HS-5 (cell line): ENCODE results near the gene PPP2R2B.

Experiments used
- DNase-seq: peaks from one replicate; pipeline ENCODE4 v3.0.0-alpha.2; 2012; ENCODE audit warnings: low read depth

PPP2R2B gene

DNA sequence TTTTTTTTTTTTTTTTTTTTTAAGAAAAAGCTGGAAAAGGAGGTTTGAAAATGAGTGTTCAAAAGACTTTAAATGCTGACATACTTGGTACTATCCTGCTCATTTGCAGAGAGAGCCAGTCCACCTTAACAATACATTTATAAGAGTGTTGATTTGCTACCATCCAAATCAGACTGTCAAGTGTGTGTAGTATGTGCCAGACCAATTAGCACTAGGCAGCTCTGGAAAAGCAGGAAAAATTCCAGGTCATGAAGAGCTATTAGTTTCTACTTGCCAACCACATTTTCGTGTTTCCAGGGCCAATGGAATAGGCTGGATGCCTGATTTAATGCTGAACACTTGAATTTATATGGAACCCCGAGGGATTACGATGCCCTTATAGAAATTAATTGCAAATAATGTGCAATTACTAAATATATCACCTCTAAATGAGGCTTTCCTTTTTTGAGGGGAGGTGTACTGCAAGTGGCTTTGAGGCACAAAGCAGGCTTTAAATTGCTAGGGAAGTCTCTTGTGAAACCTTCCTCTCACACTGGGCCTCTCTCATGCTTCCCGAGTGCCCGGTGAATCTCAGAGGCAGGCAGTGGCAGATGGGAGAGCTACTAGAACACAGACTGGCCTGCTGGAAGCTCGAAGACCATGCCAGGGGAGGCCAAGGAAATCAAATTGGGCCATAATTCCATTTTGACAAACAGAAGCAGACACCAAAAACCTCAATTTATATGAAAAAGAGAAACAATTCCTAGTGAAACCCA lies 178.7 kb downstream of the PPP2R2B start:
- DNase-seq, result no peak

DNA sequence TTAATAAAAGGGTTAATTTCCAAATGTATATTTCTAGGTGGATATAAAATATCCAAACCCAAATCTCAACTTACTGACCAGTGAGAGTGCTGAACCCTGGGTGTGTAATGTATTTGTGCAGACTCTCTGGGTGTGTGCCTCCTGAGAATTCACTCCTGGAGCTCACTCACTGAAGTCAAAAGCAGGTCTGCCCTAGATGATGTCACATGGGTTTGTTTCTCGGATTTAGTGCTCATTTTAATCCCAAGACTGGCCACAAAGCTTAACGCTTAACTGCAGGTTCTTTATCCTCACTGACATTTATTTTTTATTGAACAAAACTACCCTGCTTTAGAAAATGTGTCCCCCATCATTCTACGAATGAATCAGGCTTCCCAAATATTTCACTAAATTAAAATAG lies 179.4 kb downstream of the PPP2R2B start:
- DNase-seq, result no peak

DNA sequence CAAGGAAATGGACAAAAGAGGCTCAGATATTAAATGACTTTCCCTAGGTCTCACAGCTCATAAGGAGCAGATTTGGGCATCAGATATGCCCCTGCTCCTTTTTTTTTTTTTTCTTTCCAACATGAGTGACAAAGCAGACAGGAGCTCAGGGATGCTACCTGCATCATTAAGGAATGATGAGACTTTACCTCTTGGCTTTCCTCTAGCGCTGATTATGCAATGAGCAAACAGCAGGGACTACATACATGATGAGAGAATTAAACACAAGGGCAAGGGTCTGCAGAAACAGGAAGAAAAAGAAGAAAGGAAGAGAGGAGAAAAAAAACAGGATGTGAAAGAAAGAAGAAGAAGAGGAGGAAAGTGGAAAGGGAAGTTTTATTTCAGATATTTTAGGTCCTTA lies 179.9 kb downstream of the PPP2R2B start:
- no peak for DNase-seq

DNA sequence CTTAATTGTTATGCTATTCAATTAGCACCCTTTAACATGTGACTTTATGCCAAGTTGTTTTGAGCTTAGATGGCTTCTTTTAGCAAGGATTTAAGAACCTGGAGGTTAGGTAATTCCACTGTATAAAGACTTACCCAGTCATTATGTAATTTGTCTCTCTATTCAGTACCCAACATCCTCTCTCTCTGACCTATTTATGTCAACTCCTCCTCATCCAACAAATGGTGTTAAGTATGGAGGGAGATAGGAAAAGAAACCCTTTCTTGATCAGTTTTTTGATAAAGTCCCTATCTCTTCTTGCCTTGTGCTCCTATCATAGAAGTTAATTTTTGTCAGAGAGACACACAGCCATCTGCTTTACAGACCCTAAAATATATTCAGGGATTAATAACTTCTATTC lies 181.3 kb downstream of the PPP2R2B start:
- no peak for DNase-seq

DNA sequence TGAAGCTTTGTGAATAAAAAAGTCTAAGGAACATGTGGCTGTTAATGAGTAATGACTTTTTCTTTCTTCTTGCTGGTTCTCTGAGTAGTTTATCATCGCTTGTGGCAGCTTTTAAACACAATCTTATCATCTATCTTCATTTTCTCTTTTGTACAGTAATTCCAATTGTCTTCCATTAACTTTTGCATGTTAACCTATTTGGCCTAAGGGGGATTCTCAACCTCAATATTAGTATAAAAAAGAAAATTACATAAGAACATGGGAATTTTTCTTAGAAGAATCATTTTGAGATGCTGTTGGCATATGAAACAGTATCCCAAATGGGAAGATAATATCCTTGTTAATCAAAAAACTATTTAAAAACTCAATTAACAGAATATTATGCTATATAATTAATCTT lies 182.9 kb downstream of the PPP2R2B start:
- no peak for DNase-seq

DNA sequence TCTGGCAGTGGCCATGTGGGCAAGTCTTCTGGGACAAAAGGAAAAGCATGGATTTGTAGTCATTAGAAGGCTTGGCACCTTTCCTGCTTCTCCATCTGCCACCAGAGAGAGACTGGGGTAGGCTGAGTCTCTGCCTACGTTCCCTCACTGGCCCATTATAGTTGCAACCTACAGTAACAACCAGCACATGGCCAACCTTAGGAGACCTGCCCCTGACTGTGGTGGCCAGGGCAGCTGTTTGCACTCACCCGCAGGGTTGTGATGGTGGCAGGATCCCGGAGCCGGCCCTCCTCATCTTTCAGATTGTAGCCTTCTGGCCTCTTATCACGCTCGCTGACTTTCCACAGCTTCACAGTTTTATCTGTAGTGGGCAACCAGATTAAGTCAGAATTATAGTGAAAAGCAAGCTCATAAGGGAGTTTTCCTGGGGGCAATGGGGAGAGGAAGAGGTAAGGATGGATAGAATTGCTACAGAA lies 187.6 kb downstream of the PPP2R2B start:
- DNase-seq, result no peak

DNA sequence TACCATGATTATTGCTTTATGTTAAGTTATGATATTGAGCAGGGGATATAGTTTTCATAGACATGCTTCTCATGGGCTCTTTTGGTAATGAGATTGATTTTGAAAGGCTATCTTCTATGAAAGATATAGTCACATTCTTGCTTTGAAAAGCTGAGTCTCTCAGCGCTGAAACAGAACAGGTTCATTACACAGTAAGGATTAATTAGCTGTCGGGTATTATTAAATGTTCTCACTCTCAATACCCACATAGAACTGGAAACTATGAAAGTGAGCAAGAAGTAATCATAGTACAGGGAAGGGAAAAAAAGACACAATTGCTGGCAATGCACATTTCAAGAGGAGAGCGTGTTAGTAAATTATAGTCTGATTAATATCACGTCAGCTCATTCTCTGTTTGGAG lies 190.9 kb downstream of the PPP2R2B start:
- no peak for DNase-seq

DNA sequence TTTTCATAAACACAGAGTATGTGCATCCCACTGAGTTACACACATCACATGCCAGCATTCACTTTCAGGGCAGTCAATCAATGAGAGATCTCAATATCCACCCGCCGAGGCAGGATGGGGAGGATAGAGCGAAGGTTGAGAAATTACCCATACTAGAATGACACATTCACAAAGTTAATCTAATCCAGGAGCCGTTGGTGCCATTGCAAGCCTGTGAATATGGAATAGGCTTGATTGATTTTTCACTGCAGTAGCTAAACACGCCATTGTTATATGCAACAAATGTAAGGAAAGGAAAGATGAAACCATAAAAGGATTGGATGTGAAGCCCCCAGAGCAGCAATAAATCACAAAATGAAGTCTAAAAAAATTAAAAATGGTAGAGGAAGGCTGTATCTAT lies 194.7 kb downstream of the PPP2R2B start:
- DNase-seq, result no peak

DNA sequence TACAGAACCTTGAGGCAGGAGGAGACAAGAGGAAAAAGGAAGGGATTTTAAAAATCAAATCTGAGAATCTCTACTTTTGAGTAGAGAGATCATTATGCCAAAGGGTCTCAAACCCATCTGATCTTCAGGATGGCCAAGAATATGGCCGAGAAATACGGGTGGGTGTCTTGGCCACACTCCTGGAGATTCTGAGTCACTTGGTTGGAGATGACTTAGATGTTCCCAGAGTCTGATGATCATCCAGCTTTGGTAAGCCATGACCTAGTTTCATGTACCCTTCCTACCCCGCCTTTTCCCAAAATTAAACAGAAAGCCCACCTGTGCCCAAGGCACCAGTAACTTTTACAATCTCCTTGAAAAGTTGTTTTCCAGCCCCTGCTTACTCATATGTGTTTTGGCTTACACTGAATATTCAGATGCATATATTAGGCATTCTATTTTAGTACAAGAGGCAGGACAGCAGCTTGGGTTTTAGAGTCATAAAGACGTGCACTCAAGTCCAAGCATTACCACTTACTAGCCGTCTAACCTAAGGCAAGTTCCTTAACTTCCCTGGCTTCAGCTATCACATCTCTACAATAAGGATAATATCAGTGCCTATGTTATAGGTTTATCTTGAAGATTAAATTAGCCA lies 195.5 kb downstream of the PPP2R2B start:
- DNase-seq, result no peak

DNA sequence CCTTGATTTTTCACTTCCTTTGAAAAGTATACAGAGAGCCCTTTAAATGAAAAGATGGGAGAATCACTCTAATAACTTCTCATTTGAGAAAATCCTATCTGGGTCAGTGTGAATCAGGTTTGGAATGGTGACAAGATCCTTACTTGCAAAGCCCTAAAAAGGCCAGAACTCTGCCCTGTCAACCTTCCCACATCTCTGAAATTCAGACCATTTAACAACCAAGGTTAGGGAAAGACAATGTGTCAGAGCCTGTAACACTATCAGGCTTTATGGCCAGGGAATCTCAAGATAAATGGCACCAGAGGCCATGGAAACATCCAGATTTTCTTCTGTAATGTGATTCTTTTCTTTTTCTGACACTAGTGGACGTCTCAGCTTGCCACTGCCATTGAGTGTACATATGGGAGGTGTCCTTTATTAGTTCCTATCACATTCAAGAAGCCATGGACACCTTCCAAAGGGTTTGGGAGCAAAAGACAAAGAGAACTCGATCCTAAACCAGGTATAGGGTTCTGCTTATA lies 196.9 kb downstream of the PPP2R2B start:
- no peak for DNase-seq

DNA sequence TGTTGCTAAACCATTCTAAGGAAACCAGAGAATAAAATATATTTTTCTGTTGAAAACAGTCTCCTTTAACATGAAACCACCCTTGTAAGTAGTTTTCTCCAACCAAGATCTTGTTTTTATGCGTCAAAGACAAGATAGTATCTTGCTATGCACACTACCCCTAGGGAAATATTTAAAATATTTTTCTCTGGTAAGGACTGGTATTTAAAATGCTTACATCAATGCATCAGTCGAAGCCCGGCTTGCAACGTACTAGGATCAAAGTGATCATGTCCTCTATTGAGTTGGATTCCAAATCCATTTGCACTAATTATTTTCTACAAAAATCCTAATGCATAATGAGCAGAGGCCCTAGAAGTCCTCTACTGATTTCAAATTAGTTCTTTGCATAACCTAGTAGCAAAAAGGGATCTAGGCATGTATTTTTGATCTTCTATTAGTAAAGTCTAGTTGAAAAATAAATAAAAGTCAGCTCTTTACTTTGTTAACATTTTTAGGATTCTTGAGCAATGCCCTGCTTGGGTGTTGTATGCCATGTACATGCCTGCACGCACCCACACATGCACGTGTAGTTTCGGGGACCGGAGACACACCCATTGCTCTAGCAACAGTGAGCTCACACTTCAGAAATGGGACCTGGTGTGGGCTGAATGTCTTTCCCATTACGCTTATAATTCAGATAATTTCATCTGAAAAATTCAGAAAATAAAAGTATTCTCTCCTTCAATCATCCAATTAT lies 197.5 kb downstream of the PPP2R2B start:
- no peak for DNase-seq

DNA sequence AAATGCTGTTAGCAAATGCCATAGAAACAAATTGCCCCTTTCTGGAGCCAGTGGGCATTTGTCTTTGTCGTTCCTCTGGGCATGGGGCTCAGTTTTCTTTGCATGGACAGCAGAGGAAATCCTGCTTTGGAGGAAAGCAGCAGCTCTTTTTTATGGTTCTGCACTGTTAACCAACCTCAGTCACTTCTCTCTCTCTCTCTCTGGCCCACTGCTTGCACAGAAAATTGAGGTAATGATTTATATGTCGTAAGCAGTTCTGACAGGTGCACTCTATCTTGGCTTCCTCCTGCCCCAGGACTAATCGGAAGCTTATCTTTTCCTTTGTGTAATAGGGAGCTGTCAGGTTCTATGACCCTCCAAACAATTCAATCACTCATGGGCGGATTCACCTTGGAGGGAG lies 202.9 kb downstream of the PPP2R2B start:
- DNase-seq, result no peak

DNA sequence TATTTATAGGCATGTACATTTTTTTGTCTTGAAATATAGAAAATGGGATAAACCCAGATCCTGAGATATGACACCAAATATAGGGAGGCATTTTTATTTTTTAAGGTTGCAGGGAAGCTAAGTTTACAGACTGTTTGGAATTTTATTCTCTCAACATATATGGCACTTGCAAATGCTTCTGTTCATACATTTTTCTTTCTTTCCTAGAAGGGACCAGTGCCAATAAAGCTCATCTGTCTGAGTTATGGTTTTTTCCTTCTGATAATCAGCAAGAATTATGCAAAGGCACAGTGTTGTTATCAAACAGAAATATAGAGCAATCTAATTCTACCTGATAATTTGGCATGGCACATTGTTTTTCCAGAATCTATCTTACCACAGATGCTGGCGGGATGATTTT lies 205.7 kb downstream of the PPP2R2B start:
- DNase-seq, result no peak

DNA sequence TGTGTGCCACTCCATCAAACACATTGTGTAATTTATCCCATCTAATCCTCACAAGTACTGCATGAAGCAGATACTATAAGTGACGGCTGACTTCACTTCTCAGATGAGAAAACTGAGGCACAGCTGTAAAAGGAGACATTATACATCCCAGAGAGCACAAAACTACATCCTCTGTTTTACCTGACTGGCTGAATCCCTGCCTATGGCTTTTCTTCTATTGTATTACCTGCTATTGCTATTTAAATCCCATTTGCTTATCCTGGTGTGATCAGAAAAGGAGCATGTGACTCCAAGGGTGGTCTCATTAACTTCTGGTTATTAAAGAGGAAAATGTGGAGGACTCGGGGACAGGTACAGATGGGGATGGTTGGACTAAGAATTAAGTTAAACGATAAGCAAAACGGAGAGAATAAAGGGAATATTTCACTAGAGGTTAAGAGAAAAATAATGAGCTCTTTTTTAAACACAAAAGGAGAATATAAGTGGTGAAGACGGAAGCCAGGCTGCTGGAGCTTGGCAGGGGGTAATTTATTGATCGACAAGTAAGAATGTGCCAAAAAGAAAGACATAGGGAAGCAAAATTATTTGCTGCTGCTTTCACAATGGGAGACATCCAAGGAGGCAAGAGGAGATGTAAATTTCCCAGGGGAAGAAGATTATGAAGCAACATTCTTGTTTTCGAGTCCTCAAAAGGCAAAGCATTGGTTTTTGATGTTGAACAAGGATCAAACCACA lies 206.8 kb downstream of the PPP2R2B start:
- no peak for DNase-seq

DNA sequence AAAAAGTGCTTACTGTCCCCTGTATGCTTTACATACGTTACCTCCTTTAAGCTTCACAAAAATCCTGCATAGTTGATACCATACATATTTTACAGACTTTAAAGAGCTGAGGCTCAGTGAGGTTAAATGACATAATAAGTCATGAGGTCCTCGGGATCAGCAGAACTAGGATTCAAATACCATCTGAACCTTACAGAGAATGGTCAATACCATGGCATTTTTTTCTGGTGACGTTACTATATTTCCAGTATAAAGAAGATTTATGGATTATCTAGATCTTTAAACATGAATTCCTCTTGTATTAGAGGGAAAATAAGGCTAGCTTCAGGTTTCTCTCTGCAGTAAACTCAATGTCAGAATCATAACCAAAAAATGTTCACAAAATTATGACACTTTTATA lies 208.9 kb downstream of the PPP2R2B start:
- no peak for DNase-seq

DNA sequence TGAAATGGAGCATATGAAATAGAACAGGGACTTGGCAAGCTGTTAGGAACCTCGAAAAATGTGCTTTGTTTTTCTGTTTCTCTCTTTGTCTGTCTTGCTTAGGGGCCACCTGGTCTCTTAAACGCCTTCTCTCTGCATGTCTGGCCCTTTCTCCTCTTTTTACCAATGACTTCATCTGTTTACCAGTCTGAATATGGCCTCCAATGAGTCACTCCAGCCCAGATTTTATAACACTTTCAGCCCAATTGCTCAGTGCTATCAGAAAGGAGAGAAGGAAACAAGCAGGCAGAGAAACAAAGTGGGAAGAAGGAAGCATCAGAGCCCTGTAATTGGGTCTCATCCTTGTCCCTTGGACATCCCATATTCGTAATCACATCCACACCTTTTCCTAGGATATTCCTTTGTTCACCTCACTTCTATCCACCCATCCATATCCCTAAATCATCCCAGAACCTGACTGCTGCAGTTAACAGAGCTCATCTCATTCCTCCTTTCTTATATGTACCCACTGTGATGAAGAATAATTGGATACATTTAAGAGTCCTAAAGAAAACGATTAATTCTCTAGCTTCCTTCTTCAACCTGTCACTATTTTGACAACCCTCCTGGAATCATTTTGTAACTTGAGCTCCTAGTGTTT lies 210.8 kb downstream of the PPP2R2B start:
- DNase-seq, result peak; percentile 41

DNA sequence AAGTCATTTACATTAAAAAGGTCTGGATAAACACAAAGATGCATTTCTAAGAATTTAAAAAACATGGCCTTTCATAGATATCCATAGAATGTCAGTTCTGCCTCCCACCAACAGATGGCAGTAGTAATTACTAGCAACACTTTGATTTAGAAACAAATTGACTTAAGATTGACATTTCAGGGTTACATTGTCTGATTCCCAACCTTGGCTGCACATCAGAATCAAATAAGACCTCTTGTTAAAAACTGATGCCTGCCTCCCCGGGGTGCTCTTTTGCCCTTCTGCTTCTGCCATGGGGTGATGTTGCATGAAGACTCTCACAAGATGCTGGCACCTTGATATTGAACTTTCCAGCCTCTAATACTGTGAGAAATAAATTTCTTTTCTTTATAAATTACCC lies 216.3 kb downstream of the PPP2R2B start:
- DNase-seq, result no peak

DNA sequence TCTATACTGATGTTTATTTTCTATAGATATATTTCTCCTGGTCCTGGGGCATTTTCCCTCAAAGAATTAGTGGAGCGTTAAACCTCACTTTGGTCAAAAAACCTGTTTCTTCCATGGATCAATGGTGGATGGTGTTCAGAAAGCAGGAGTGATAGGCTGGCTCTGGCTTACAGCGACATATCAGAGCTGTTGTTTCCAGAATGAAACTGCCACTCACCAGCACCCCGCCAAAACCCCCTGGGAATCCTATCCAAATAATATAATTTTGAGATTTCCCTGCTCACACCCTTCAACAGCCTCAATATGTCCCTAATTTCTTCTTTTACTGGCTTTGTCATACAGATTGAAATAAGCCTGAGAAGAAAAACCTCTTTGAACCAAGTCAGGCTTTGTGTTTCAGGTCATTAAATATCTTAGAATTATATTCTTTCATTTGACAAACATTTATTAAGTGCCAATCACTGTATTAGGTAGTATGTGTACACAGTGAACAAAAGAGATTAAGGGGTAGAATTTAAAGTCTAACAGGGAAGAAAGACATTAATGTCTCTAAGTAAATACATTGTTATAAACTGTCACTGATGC lies 218.1 kb downstream of the PPP2R2B start:
- DNase-seq, result no peak

DNA sequence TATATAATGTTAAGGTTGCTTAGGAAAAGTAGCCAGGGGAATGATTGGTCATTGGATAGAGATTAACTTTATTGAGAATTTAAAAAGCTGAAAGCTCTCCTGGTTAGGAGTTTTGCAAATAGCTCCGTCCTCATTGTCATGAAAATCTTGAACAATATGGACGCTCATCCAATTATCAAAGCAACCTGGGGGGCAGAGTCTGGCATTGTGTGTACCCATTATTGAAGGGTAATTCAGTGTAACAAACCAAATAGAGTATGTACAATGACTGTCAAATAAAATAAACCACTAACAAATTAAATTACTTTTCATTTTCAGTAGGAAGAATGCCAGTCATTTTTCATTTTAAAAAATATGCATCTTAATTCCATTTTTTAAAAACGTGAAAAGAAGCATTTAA lies 218.6 kb downstream of the PPP2R2B start:
- DNase-seq, result no peak

DNA sequence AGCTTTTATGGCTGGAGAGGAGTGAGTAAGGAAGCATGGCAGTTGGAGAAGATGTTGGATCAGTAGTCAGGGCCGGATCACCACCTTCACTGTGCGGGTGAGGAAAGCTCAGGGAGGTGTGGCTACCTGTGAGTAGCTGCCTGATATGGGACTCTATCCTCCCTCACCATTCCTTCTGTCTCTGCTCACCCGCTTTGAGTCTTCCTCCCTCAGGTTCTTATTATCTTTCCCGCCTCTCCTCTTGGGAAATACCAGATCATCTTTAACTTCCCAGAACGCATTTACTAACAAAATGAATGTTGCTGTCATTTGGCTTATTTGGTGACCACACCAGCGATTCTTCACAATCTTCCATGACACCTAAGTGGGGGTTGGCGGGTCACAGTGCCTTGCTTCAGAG lies 221.9 kb downstream of the PPP2R2B start:
- DNase-seq, result no peak

DNA sequence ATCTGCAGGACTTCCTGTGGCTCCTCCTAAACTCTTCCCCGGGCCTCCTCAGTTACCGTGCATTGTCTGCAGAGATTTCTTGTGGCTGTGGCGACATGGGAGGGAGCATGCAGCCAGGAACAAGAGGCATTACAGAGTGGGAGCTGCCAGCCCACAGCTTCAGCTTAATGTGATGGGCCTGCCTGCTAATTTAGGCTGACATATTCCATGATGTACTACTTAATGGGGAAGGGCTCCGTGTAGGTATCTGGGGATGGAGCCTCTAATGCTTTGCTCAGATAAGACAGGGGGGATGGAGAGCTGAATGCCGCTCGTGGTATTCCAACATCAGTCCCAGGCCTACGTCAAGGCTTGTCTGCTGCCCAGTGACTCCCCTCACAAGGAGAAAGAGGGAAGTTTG lies 225.0 kb downstream of the PPP2R2B start:
- DNase-seq, result no peak
